HG03097 (cell line): Measurements from ENCODE around the gene IFI16.

ENCODE experiments used
- ATAC-seq: cut with Tn5 transposase; IDR thresholded peaks from one replicate; pipeline ENCODE4 v1.9.1; 2021; ENCODE audit not compliant: unreplicated experiment, low FRiP score

Gene IFI16

GRCh38 chr1:159055181-159055641 is 45.5 kb downstream of the IFI16 start:
- no peak for ATAC-seq

- ATAC-seq, result no peak
These were observed 46.5 kb downstream of the IFI16 start for GRCh38 chr1:159056069-159056698.

- ATAC-seq, result no peak
These were observed 49.0 kb downstream of the IFI16 start for GRCh38 chr1:159058751-159059150.

- no peak for ATAC-seq
These were observed 55.4 kb downstream of the IFI16 start for GRCh38 chr1:159065106-159065505.

GRCh38 chr1:159066108-159066507 is 56.4 kb downstream of the IFI16 start:
- no peak for ATAC-seq

GRCh38 chr1:159067699-159068621 is 58.3 kb downstream of the IFI16 start:
- peak; percentile 90 for ATAC-seq

- ATAC-seq, result no peak
These were observed 59.2 kb downstream of the IFI16 start for GRCh38 chr1:159068886-159069285.

- no peak for ATAC-seq
These were observed 62.4 kb downstream of the IFI16 start for GRCh38 chr1:159071970-159072582.

GRCh38 chr1:159076438-159077119 is 66.9 kb downstream of the IFI16 start, which contains the start of gene AIM2:
TSS of gene AIM2 (minus strand) at chr1:159076766. CDS start at chr1:159073499, 3,267 bp downstream.
- ATAC-seq, result peak; percentile 86

- peak; percentile 74 for ATAC-seq
These were observed 67.6 kb downstream of the IFI16 start for GRCh38 chr1:159077120-159077961.

GRCh38 chr1:159079525-159079924 is 69.8 kb downstream of the IFI16 start:
- ATAC-seq, result no peak

- ATAC-seq, result no peak
These were observed 71.9 kb downstream of the IFI16 start for GRCh38 chr1:159081626-159082025.

GRCh38 chr1:159083013-159083412 is 73.3 kb downstream of the IFI16 start:
- ATAC-seq, result no peak

GRCh38 chr1:159084152-159084551 is 74.4 kb downstream of the IFI16 start:
- no peak for ATAC-seq

- no peak for ATAC-seq
These were observed 75.2 kb downstream of the IFI16 start for GRCh38 chr1:159084867-159085266.

GRCh38 chr1:159088050-159088449 is 78.3 kb downstream of the IFI16 start:
- ATAC-seq, result no peak

- ATAC-seq, result no peak
These were observed 79.0 kb downstream of the IFI16 start for GRCh38 chr1:159088546-159089183.

- no peak for ATAC-seq
These were observed 79.6 kb downstream of the IFI16 start for GRCh38 chr1:159089184-159089791.
